NCI-H1417 treated with DMSO at 0.1 percent for 48 hours (cell line): ENCODE results near the gene LRRC46.

ENCODE experiments used
- DNase-seq: peaks from one replicate; lab custom pipeline; 2025; lab: John Stamatoyannopoulos, UW

The LRRC46 gene

GRCh38 chr17:47808830-47809480 is 22.5 kb upstream of the LRRC46 start:
- DNase-seq: no peak

GRCh38 chr17:47810200-47810821 is 21.2 kb upstream of the LRRC46 start:
- DNase-seq: no peak

GRCh38 chr17:47810901-47811635 is 20.4 kb upstream of the LRRC46 start:
- DNase-seq: no peak

- no peak for DNase-seq
Observed at GRCh38 chr17:47811709-47812108, 19.8 kb upstream of the LRRC46 start.

- no peak for DNase-seq
Observed at GRCh38 chr17:47812146-47812920, 19.1 kb upstream of the LRRC46 start.

- DNase-seq: no peak
Observed at GRCh38 chr17:47813077-47813476, 18.4 kb upstream of the LRRC46 start.

GRCh38 chr17:47813512-47814031 is 17.9 kb upstream of the LRRC46 start:
- no peak for DNase-seq

- no peak for DNase-seq
Observed at GRCh38 chr17:47815106-47815918, 16.2 kb upstream of the LRRC46 start.

- DNase-seq: no peak
Observed at GRCh38 chr17:47816111-47816735, 15.2 kb upstream of the LRRC46 start.

GRCh38 chr17:47816947-47817346 is 14.5 kb upstream of the LRRC46 start:
- no peak for DNase-seq

- DNase-seq: no peak
Observed at GRCh38 chr17:47818002-47818695, 13.3 kb upstream of the LRRC46 start.

GRCh38 chr17:47819475-47819874 is 12.0 kb upstream of the LRRC46 start:
- DNase-seq: no peak

- no peak for DNase-seq
Observed at GRCh38 chr17:47820033-47820789, 11.3 kb upstream of the LRRC46 start.

GRCh38 chr17:47821031-47821423 is 10.4 kb upstream of the LRRC46 start:
- no peak for DNase-seq

- peak; percentile 15 for DNase-seq
Observed at GRCh38 chr17:47821424-47822391, 9.8 kb upstream of the LRRC46 start, which contains the start of gene OSBPL7. OSBPL7 (minus strand) TSS chr17:47821794; CDS start chr17:47820278, 1,516 bp downstream.

- no peak for DNase-seq
Observed at GRCh38 chr17:47822785-47823184, 8.7 kb upstream of the LRRC46 start.

GRCh38 chr17:47823519-47823918 is 8.0 kb upstream of the LRRC46 start:
- DNase-seq: no peak

- DNase-seq: no peak
Observed at GRCh38 chr17:47829870-47830269, 1.6 kb upstream of the LRRC46 start.
